ENCODE data around the gene MANEA.

Gene MANEA

DNA sequence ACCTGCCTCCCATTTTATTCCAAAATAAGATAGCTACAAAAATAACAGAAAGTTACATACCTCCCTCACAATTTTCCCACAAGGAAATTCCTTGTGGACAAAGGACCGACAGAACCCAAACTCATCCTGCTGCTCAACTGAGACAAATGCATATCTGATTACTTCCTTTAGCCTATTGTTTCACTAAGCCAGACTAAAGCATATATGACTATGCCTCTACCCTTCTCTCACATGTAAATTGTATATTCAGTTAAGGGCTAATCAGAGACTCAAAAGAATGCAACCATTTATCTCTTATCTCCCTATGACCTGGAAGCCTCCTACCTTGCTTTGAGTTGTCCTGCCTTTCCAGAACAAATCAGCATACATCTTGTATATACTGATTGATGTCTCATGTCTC is 72.1 kb downstream of the MANEA start:
- 67% methylated on average over 1 of the region's 1 CpG; no CpG with 5 or more reads in 1 of the 2 experiments for WGBS, 2 experiments (ENCODE audit: insufficient coverage in 2 of 2)
- Histone ChIP-seq H3K4me3 (ENCODE audit: extremely low read depth, insufficient read depth, low read length, poor library complexity, severe bottlenecking) (no peak overlapping the region), H3K36me3 (ENCODE audit: control insufficient read depth, insufficient read depth, low read length) (no peaks in the 10 kb centered on the region), H3K9me3 (ENCODE audit: control insufficient read depth, low read length) (no peaks in the 10 kb centered on the region), H3K4me1 (ENCODE audit: control insufficient read depth, insufficient read depth, low read length, poor library complexity, severe bottlenecking) (no peaks in the 10 kb centered on the region), H3K27ac (ENCODE audit: low read depth, low read length, severe bottlenecking) (no peak overlapping the region)

DNA sequence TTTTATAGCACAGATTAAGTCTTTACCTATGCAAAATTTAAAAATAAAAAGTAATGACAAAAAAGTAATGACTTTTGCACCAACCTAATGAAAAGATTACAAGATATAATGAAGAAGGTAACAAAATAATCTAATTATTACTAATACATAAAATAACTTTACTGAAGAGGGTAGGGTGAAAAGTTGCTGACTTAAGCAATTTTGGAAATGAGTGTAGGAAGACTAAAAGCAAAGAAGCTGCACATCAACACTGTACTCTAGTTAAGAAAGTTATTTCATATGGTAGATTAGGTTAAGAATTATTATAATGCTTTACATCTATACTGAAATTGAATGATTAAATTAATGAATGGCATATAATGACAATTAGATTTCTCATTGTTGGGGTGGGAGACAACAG is 76.8 kb downstream of the MANEA start:
- Histone ChIP-seq H3K36me3 (ENCODE audit: control insufficient read depth, insufficient read depth, low read length) (no peaks in the 10 kb centered on the region), H3K9me3 (ENCODE audit: control insufficient read depth, low read length) (no peaks in the 10 kb centered on the region)

DNA sequence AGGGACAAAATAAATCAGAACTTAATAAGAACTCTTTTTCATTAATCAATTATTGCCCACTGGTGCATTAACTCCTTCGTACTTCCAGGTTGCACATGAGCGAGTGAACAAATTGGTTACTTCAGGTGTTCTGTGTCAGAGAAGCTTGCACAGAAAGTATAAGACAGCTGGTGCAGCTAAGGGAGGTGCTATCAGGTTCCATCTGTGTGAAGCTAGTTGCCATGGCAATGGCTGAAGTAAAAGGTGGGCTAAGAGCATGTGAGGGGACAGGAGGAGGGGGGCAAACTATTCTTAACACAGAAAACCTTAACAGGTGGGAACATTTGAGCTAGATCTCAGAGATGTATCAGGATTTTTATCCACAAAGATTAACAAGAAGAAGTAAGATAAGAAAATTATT is 81.6 kb downstream of the MANEA start:
- Histone ChIP-seq H3K4me1 (ENCODE audit: control insufficient read depth, insufficient read depth, low read length, poor library complexity, severe bottlenecking) (no peaks in the 10 kb centered on the region), H3K27ac (ENCODE audit: low read depth, low read length, severe bottlenecking) (no peak overlapping the region), H3K9me3 (ENCODE audit: control insufficient read depth, low read length) (no peaks in the 10 kb centered on the region), H3K4me3 (ENCODE audit: extremely low read depth, insufficient read depth, low read length, poor library complexity, severe bottlenecking) (no peak overlapping the region), H3K36me3 (ENCODE audit: control insufficient read depth, insufficient read depth, low read length) (no peaks in the 10 kb centered on the region)
- WGBS, 2 experiments (ENCODE audit: insufficient coverage in 2 of 2) = 92 to 100% methylated on average over 2 of the region's 2 CpGs

More for the DNA sequence above, 76.8 kb downstream of the MANEA start:
- H3K4me3 ChIP-seq (ENCODE audit: extremely low read depth, insufficient read depth, low read length, poor library complexity, severe bottlenecking) = no peak overlapping the region
- no peaks in the 10 kb centered on the region for H3K4me1 ChIP-seq (ENCODE audit: control insufficient read depth, insufficient read depth, low read length, poor library complexity, severe bottlenecking)
- H3K27ac ChIP-seq (ENCODE audit: low read depth, low read length, severe bottlenecking) = no peak overlapping the region
